ENCODE measurements around the gene NUFIP1. TPM values are rescaled to one million over a fixed set of nuclear protein-coding genes. Genes with fewer than 3 reads are reported as not detected.

The NUFIP1 gene
- total RNA-seq, 1 experiment from 2014 or later = 12.2 TPM

DNA sequence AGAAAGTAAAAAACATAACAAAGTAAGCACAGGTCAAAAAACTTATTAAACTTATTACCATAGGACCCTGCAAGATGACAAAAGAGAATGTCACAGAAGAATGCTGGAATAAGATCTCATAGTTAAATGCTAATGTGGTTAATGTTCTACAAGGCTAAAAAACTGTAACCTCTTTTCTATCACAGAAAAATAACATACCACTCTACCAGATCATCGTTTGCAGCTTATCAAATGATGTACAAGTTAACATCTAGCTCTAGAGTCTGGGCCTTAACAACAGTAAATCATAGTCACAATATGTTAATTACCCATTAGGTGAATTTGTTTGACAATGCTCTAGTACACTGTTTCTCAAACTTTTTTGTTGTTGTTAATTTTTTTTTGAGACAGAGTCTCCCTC lies 53.0 kb downstream of the NUFIP1 start:
- Histone ChIP-seq H3K4me3 (replicated peaks in 1 of 2; ENCODE audit: low read depth in 1 of 2, low read length in 2 of 2) (no peak overlapping the region), H3K9me3 (ENCODE audit: control insufficient read depth in 1 of 2, insufficient read depth in 1 of 2, low read depth in 1 of 2, low read length in 2 of 2) (no peaks in the 10 kb centered on the region), H3K79me2 (ENCODE audit: insufficient read depth, low read length) (no peaks in the 10 kb centered on the region), H3K4me2 (ENCODE audit: low read length) (no peak overlapping the region), H3K9ac (ENCODE audit: low read length) (no peak overlapping the region), H2AFZ (ENCODE audit: low read depth, low read length, poor library complexity, severe bottlenecking) (no peak overlapping the region), H3K36me3 (ENCODE audit: control insufficient read depth in 1 of 2, insufficient read depth in 2 of 2, low read length in 2 of 2) (no peaks in the 10 kb centered on the region; a peak in 1 of 4 replicates), H3K4me1 (ENCODE audit: control insufficient read depth in 1 of 2, insufficient read depth in 2 of 2, low read length in 2 of 2) (peaks cover 0 to 6% of the 10 kb centered on the region in 2 experiments; a peak in 1 of 4 replicates), H3K27me3 (ENCODE audit: insufficient read depth, low read length) (no peaks in the 10 kb centered on the region), H3K9me2 (ENCODE audit: insufficient read depth) (no peaks in the 10 kb centered on the region), H3K27ac (ENCODE audit: low read depth, low read length) (no peak overlapping the region), H4K20me1 (ENCODE audit: insufficient read depth) (no peaks in the 10 kb centered on the region)
- BruUV-seq (replicated peaks) = no TSS peak
- CTCF ChIA-PET = interaction anchor here (1.2 kb wide), 1 partner anchor 14 kb away, joined by 3 read pairs; no protein-coding TSS in a partner anchor
- TF ChIP-seq EZH2 (IDR thresholded peaks at IDR 0.05) = no peak
- no peak for TF ChIP-seq CEBPB (IDR thresholded peaks at IDR 0.05; ENCODE audit: low read depth)
- TF ChIP-seq ZBTB33 (IDR thresholded peaks at IDR 0.05; ENCODE audit: extremely low read depth, insufficient replicate concordance, low read length) = no peak
- no peak for TF ChIP-seq ZNF274 (IDR thresholded peaks at IDR 0.05; ENCODE audit: low read depth, low read length)
- no peak for TF ChIP-seq TCF7L2 (IDR thresholded peaks at IDR 0.05; ENCODE audit: borderline replicate concordance, extremely low read depth, insufficient read depth, insufficient read length)
- TF ChIP-seq, protein P1, sequence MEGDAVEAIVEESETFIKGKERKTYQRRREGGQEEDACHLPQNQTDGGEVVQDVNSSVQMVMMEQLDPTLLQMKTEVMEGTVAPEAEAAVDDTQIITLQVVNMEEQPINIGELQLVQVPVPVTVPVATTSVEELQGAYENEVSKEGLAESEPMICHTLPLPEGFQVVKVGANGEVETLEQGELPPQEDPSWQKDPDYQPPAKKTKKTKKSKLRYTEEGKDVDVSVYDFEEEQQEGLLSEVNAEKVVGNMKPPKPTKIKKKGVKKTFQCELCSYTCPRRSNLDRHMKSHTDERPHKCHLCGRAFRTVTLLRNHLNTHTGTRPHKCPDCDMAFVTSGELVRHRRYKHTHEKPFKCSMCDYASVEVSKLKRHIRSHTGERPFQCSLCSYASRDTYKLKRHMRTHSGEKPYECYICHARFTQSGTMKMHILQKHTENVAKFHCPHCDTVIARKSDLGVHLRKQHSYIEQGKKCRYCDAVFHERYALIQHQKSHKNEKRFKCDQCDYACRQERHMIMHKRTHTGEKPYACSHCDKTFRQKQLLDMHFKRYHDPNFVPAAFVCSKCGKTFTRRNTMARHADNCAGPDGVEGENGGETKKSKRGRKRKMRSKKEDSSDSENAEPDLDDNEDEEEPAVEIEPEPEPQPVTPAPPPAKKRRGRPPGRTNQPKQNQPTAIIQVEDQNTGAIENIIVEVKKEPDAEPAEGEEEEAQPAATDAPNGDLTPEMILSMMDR (IDR thresholded peaks at IDR 0.05 in 2 of 3, conservative IDR thresholded peaks at IDR 0.05 in 1 of 3; ENCODE audit: borderline replicate concordance in 1 of 3, insufficient read depth in 1 of 3, low read depth in 2 of 3, low read length in 2 of 3) = no peak
- TF ChIP-seq FOSL1 (IDR thresholded peaks at IDR 0.05; ENCODE audit: low read depth) = no peak
- no peak for TF ChIP-seq SIN3A (IDR thresholded peaks at IDR 0.05; ENCODE audit: low read depth)
- TF ChIP-seq, protein P2, sequence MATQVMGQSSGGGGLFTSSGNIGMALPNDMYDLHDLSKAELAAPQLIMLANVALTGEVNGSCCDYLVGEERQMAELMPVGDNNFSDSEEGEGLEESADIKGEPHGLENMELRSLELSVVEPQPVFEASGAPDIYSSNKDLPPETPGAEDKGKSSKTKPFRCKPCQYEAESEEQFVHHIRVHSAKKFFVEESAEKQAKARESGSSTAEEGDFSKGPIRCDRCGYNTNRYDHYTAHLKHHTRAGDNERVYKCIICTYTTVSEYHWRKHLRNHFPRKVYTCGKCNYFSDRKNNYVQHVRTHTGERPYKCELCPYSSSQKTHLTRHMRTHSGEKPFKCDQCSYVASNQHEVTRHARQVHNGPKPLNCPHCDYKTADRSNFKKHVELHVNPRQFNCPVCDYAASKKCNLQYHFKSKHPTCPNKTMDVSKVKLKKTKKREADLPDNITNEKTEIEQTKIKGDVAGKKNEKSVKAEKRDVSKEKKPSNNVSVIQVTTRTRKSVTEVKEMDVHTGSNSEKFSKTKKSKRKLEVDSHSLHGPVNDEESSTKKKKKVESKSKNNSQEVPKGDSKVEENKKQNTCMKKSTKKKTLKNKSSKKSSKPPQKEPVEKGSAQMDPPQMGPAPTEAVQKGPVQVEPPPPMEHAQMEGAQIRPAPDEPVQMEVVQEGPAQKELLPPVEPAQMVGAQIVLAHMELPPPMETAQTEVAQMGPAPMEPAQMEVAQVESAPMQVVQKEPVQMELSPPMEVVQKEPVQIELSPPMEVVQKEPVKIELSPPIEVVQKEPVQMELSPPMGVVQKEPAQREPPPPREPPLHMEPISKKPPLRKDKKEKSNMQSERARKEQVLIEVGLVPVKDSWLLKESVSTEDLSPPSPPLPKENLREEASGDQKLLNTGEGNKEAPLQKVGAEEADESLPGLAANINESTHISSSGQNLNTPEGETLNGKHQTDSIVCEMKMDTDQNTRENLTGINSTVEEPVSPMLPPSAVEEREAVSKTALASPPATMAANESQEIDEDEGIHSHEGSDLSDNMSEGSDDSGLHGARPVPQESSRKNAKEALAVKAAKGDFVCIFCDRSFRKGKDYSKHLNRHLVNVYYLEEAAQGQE (IDR thresholded peaks at IDR 0.05; ENCODE audit: low read depth) = no peak
- no peak for TF ChIP-seq JUND (IDR thresholded peaks at IDR 0.05)
- TF ChIP-seq CBX3 (IDR thresholded peaks at IDR 0.05; ENCODE audit: low read depth) = no peak
- no peak for TF ChIP-seq SP1 (IDR thresholded peaks at IDR 0.05; ENCODE audit: low read depth)
- no peak for TF ChIP-seq EGR1 (IDR thresholded peaks at IDR 0.05; ENCODE audit: low read depth)
- TF ChIP-seq ZFX (IDR thresholded peaks at IDR 0.05) = no peak
- ATAC-seq (no peak), DNase-seq (ENCODE audit: low read depth, low spot score) (no peak)
- POLR2A ChIA-PET = no interaction called here
- RAD21 ChIA-PET (ENCODE audit: low non-redundant PET in 1 of 2, low total read pairs in 2 of 2, uncharacterized antibody in 2 of 2, unreplicated experiment in 2 of 2) = no interaction called here
- intact Hi-C loops (cut with micrococcal nuclease) = no loop called here

Measured in HCT116 (cell line).